GM19438 (cell line): ENCODE data around the gene NEK3.
"Not testable (repeated sequence)": the region's sequence is repeated elsewhere in the genome, so short reads cannot be mapped to it uniquely, and the experiment has no call there.

Experiments used
- ATAC-seq: cut with Tn5 transposase; IDR thresholded peaks from one replicate; pipeline ENCODE4 v1.9.1; 2021; ENCODE audit warnings: low read depth; ENCODE audit not compliant: unreplicated experiment

NEK3 gene

DNA sequence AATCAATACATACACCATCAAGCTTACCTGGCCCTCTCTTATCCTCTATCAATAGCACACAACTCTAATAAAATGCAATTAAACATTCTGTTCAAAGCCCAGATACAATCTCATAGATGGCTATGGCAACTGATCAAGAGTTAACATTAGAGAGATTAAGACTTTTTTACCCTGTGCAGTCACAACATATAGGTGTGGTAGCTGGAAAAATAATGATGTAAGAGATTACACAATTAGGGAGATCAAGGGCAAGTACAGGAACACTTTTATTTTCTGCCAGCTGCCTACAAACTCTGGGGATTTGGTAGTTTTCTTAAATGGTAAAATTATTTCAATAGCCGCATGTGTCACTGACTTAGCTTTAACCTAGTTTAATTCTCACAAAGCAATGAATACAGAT, 12.3 kb upstream of the NEK3 start:
- ATAC-seq: not testable (repeated sequence)

DNA sequence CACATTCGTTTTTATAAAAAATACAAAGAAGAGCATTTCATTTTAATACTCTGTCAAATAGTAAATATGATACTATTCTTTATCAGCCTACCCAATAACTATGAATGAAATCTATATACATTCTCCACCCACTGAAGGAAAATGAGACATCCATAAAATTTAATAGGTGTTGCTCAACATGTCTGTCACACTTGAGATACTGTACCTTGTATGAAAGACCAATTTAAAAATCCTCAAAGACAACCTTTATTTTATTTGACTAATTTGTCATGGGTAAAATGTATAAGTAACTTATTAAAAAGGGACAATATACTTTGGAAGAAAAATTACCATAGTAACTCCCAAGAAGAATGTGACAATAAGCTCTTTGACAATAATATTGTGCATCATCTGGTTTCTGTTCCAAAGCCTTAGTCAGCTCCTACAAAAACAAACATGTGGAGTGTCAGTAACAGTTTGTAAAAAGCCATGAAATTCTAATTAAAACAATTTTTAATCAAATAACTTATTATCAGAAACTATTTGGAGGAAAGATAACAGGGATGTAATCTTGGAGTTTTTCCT, 11.5 kb upstream of the NEK3 start:
- ATAC-seq: not testable (repeated sequence)

DNA sequence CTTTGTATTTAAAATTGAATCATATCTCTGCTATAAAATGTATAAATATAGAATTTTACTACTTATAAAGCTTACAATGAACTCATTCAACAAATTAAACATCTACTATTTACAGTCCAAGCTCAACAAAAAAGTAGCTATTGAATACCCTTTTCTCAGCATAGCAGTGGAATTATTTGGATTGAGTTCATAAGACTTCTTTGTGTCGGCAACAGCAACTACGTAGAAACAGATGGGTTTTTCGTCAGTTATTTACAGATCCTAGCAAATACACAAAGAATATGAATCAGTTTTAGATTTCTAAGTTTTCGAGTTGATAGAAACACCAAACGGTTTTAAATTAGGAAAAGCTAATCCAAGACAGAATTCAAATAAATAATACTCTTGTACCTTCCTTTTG, 10.4 kb upstream of the NEK3 start:
- ATAC-seq: no peak

DNA sequence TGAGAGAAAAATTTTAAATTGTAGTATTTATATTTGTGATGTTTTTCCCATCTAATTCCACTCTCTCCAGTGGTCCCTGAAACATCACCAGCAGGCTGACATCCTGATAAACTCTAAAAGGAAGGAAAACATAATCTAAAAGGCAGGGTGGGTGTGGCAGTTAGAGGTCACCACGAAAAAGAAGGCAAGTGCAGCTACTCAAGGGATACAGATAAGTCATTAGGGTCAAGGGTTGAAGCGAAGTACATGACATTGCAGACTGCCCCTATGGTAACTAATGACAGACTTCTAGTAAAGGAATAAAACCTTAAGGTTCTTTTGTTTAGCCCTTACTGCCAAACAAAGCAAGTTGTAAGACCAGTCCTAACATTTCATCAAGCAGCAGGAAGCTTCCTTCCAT, 6.0 kb upstream of the NEK3 start:
- ATAC-seq: no peak

DNA sequence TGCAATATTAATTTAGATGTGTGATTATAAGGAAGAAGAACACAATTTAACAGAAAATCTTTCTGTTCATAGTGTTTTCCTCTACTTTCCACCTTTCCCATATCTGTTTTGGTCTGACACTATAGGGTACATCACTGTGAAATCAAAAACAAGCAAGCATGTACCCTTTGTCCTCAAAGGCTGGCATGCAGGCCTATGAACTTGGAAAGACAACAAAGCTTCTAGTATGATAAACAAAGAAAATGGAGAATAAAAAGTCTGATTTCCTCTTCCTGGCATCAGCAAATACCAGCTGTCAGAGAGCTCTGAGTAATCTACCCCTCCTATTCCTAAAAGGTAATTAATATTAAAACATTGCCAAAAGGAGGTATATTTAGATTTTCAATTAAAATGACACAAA, 5.6 kb upstream of the NEK3 start:
- no peak for ATAC-seq

DNA sequence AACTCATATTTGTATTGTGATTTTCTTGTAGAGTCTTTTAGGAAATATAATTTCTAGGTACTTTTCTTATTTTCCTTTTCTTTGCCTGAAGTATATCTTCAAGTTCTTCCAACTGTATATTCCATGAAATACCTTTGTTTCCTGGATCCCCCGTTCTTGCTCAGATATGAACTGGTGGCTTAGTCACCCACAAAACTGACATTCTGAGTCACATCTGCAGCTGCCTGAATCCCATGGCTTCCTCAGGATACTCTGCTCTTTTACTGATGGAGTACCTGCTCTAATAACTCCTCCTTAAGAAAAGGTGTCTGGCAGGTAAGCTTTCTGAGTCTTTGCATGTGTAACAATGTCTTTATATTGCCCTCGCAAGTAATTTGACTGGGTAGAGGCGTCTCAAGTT, 4.5 kb upstream of the NEK3 start:
- ATAC-seq: not testable (repeated sequence)

DNA sequence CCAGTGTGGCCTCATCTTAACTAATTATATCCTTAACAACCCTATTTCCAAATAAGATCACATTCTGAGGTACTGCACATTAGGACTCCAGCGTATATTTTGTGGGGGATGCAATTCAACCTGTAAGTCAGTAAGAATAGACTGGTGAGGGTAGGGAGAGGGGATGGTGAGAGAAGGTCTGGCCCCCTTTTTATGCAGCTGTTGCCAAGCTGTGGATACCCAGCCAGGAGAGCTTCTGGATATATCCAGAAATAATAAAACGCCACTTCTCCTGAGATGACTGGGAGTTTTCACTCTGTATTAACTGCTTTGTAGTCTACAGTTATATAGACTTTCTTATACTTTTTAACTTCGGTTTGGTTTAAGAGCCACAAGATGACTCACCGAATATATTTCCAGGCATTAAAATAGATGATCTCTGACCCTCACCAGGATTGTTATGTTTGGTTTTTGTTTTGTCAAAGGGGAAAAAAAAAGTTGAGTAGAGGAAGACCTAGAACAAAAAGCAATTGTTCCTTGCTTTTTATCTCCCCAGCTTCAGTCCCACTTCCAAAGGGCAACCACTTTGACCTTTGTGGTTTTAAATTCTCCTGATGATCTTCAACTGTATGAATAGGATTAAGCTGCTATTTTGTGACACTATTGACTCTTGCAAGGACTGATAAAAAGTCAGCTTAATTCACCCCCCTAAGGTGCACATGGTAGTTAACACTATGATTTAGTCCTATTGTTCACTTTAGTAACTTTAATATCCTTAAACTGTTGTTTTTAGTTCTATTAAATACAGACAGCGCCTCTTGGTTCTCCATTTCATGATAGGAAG, 3.1 kb upstream of the NEK3 start:
- no peak for ATAC-seq

DNA sequence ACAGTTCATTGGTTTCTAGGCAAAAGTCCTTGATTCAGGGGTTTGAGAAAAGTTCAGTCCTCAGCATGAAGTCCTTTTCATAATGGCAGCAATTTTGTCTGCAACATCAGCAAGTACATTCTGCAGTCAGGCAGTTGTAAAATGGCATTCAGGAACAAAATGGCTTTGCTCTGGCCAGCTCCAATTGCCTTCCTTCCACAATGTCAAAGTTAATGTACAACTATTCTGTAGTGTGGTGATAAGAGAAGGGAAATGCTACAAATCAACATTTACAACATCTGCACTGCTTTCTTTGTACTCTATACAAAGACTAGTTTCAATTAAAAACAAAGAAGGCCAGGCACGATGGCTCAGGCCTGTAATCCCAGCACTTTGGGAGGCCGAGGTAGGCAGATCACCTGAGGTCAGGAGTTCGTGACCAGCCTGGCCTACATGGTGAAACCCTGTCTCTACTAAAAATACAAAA, 1.8 kb upstream of the NEK3 start:
- ATAC-seq: no peak

DNA sequence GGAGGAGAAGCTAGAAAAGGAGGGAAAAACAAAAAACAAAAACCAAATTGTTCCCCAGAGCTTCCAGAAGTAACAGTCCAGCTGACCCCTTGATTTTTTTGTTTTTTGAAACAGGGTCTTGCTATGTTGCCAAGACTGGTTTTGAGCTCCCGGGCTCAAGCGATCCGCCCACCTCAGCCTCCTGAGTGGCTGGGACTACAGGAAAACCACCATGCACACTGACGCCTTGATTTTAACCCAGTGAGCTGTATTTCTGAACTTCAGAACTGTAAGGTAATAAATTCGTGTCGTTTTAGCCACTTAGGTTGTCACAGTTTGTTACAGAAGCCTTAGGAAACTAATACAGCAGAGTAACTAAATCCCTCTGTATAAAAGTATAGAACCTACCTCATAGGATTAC, 1.1 kb upstream of the NEK3 start:
- ATAC-seq: no peak

DNA sequence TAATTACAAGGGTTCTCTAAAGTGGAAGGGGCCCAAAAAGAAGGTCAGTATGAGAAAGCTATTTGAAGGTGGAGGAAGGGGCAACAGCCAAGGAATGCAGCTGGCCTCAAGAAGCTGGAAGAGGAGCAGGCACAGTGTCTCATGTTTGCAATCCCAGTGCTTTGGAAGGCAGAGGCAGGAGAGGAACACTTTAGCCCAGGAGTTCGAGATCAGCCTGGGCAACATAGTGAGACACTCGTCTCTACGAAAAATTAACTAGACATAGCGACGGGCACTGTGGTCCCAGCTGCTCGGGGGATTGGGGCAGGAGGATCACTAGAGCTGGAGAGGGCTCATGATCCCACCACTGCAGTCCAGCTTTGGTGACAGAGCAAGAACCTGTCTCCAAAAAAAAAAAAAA, 656 bp upstream of the NEK3 start:
- no peak for ATAC-seq

DNA sequence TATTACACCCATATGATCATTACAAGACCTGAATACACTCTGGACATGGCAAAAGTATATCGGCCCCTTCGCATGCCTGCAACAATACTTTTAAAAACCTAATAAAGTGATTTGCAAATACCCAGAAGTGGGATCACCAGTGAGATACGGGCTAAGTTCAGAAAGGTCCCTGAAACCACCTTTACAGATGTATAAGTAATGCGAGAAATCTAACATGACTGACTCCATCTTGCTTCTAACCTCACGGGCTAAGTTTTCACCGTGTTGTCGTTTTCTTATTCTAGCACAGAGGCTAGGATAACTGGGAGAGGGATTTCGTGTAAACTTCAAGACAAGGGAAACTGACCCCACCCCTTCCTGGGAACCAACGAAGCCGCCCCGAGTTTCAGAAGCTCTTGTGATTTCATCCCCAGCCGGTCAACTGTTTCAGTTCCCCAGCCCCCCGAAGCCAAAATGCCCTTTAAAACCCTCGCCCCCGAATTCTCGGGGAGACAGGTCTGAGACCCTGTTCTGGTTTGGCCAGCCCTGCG, 703 bp downstream of the NEK3 start:
- ATAC-seq: peak; percentile 49

DNA sequence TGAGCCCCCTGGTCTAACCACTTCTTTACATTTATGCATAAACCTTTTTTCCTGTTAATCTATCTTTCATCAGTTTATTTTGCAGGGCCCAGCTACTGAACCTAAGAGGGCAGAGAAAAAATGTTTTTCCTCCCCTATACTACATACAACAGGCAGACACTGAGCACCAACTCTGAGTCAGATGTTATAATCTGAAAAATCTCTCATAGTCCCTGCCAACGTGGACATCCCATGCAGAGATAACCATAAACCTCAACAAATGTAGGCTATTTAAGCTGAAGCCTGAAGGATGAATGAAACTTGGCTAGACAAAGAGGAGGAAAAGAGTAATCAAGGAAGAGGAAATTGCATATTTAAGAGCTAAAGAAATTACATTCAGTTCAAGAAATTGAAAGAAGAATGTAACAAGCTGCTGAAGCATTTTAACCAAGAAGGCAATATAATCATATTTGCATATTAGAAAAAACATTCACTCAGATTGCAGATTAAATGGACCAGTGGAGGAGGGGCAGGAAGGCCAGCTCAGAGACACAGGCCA, 2.6 kb downstream of the NEK3 start:
- ATAC-seq: no peak

DNA sequence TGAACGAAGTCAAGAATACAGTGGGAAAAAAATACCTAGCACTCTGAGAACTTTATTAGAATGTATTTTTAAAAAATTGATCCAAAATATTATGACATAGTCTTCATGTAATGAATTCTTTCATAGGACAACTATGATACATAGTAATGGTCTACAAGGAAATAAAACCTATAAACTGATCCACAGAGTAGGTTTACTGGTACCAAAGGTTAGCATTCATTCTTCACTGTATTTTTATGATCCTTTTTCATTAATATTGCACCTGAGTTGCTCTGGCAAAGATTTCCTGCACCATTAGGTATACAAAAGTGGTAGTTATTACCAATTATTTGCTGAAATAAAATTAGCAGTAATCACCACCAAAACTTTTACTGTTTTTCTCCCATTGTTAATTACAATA, 4.2 kb downstream of the NEK3 start:
- ATAC-seq: no peak

DNA sequence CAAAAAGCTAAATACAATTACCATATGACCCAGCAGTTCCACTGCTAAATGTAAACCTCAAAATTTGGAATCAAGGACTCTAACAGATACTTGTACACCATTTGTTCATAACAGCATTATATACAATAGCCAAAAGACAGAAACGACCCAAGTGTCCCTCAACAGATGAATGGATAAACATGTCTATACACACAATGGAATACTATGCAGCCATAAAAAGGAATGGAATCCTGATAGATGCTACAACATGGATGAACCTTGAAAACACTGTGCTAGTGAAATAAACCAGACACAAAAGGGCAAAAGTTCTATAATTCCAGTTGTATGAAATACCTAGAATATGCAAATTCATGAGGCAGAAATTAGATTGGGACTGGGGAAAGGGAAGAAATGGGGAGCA, 12.2 kb downstream of the NEK3 start:
- no peak for ATAC-seq

DNA sequence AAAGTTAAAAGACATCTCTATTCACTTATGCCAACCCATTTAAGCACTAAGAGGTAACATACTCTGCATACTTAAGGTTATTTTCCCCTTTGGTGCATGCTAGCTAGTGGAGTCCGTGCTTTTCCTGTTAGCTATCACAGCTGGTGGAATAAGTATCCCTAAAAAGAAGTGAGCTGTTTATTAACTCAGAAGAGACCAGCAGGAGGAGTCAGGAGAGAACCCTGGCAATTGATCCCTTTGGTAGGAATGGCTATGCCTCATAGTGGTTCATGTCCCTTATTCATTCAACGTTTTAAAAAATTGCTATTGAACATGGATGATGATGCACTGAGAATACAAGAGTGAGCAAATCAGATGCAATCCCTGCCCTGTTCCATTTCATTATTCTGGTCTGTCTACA, 18.1 kb downstream of the NEK3 start:
- no peak for ATAC-seq

DNA sequence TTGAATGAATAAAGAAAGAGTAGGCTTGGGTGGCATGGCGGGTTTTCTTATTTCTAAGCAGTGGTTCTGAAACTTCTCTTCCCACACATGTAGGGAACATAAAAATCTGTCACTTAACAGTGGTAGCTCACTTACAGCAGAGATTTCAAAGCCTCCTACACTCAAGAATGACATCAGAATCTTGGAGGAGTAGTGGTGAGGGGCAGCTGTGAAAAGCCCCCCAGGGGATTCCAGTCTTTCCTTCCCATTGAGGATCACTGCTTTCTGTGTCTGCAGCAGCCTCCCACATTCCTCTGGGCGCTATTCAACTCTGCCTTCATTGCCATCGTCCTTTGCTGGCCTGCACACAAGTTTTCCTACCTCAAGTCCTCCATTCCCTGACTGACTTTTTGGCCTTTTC, 21.9 kb downstream of the NEK3 start:
- ATAC-seq: no peak

DNA sequence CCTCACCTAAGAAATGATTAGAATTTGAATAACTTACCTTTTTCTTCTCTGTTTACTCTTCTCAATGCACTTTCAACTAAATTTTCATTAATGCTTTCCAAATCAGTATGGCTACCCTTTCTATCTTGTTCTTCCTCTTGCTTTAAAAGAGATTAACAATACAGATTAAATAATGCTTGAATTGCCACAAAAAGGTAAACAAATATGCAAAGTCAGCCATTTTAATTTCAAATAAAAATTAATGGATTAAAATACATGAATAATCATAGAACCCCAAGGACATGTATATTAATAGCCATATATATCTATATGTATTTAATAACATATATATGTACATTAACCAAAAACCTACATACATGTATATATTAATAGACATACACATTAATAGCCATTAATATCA, 22.6 kb downstream of the NEK3 start:
- no peak for ATAC-seq

DNA sequence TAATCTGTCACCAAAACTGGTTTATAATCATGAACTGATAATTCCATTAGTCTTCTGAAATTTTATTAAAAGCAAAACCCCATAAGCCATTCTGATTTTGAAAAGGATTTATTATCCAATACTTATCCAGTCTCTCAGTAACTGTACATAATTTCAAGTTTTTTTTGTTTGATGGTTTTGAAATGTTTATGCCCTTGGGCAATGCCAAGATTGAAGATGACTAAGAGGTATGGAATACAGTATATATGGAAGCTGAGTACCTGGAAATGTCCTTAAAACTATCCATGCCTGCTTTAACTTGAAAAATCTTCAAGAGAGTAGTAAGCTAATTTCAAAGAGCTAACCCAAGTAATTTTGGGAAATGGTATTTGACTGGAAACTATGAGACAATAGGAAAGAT, 28.8 kb downstream of the NEK3 start:
- ATAC-seq: no peak

DNA sequence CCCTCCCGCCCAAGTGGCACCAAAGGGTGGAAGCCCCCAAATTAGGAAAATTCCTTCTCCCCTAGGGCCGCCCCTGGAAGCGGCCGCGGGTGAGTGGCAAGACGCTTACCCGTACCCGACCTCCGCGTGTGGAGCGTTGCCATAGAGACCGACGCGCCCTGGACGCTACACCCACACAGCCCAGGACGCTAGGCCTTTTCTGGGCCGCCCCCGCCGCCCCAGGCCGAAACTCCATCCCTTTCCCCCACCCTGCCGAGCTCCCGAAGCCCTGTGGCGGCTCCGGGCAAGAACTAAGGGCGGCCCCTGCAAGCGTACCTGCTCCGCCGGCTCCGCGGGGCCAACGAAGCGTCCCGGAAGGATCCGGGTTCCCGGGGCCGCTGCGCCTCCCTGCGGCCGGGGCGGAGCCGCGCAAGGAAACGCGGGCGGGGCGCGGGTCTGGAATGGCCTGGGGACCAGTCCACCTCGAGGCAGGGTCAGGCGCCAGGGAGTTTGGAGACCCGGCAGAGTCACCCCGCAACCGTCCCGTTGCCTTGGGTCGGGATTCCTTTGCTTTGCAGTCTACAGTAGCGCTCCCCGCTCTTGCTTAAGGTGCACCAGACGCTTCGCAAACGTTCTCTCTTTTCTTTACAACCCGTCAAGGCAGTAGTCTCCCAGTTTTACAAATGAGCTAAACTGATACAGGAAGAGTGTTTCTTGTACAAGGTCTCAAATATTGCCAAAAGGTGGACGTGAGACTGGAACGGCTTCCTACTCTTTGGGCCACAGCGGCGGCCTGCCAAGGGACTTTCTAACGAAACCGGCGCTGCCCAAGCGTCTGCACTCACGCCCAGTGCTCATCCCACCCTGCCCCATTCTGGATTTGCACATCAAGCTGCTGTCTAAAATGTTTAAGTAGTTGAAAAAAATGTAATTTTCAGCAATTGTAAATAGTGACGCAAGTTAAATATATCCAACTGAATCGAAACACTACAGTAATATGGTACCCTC, 30.4 kb downstream of the NEK3 start, which contains the start of gene NEK5:
Gene NEK5, minus strand, starts transcription at position 360 of the 987 bp plus-strand sequence. CDS start 1,591 bp downstream, outside the sequence.
- ATAC-seq: peak; percentile 76
